Transverse colon (tissue), 4 donors: Measurements from ENCODE around the gene GIMAP1. TPM values are rescaled to one million over a fixed set of nuclear protein-coding genes. Genes with fewer than 3 reads are reported as not detected.

Source experiments
- DNase-seq: peaks from one replicate; pipeline ENCODE4 v3.0.0-alpha.2; 2019
- H3K27ac ChIP-seq, 4 donors: fragments of 200-600 bp; sonication (generic); 2 replicates each; pipeline ENCODE4 v1.5.1; 2016 to 2018; ENCODE audit warnings: inconsistent platforms in 4 of 4
- H3K27me3 ChIP-seq: fragments of 200-600 bp; sonication (generic); 2 replicates; pipeline ENCODE4 v1.5.1; 2017; ENCODE audit warnings: inconsistent platforms
- H3K36me3 ChIP-seq, 4 donors: fragments of 200-600 bp; sonication (generic); 2 replicates each; pipeline ENCODE4 v1.5.1; 2017 to 2019; ENCODE audit warnings: inconsistent platforms in 4 of 4
- H3K4me1 ChIP-seq, 4 donors: fragments of 200-600 bp; sonication (generic); 2 replicates each; pipeline ENCODE4 v1.5.1; 2017 to 2020; ENCODE audit warnings: inconsistent platforms in 4 of 4
- H3K4me3 ChIP-seq, 4 donors: fragments of 200-600 bp; sonication (generic); 1 replicate in 1 of 4; 2 replicates in 3 of 4; pipeline versions ENCODE4 v1.5.1 to v1.6.1; 2017 to 2019; ENCODE audit warnings: inconsistent platforms in 4 of 4
- H3K9me3 ChIP-seq, 2 donors: fragments of 200-600 bp; sonication (generic); 2 replicates each; pipeline ENCODE4 v1.5.1; 2017 to 2019; ENCODE audit warnings: inconsistent platforms in 2 of 2
- EP300 ChIP-seq: sonication (generic); formaldehyde crosslinking; IDR thresholded peaks from one replicate; pipeline ENCODE4 v1.6.1; 2017; ENCODE audit warnings: antibody characterized with exemption, low read depth
- POLR2A ChIP-seq: fragments of 450-650 bp; IDR thresholded peaks from one replicate; pipeline ENCODE4 v1.6.1; 2016; ENCODE audit warnings: antibody characterized with exemption, mild to moderate bottlenecking, moderate library complexity
- POLR2AphosphoS5 ChIP-seq, 3 donors: sonication (generic); formaldehyde crosslinking; IDR thresholded peaks; one replicate each; pipeline ENCODE4 v1.6.1; 2016; ENCODE audit warnings: antibody characterized with exemption in 3 of 3
- WGBS, 2 donors: methylation state at CpG; one replicate each; pipeline ENCODE4 v1.1.5; 2018; ENCODE audit warnings: low coverage in 1 of 2; 5-methylcytosine and 5-hydroxymethylcytosine counted together
- in situ Hi-C, 4 donors: fragments of 200-750 bp; cut with MboI; loops; one replicate each; pipeline versions ENCODE4 v1.15.0 to v1.15.1; 2017; ENCODE audit warnings: low sequenced_read_pairs in 3 of 4, low pct_ligation_motif_present in 1 of 4, low pct_unique_long_range_greater_than_20kb in 1 of 4
- intact Hi-C: fragments of 100-400 bp; cut with DNase I; formaldehyde crosslinking; loops from one replicate; pipeline ENCODE4 v1.15.1; 2023; ENCODE audit warnings: low total_unique reads
- total RNA-seq, 4 donors: library from RNA; depleted of rRNA; stranded (reverse); fragments of >200 nt; gene quantifications; one replicate each; pipeline ENCODE4 v1.1.0, GENCODE V29; 2016
- TF ChIP-seq, protein P1 (sequence below), 5 experiments: fragments of 200-600 bp in 3 of 5; fragments of 450-650 bp in 2 of 5; sonication (generic) in 3 of 5; IDR thresholded peaks; 1 replicate in 2 of 5; 2 replicates in 3 of 5; pipeline ENCODE4 v1.5.1; 2016 to 2017; ENCODE audit warnings: antibody characterized with exemption in 5 of 5, inconsistent platforms in 3 of 5, mild to moderate bottlenecking in 2 of 5, moderate library complexity in 1 of 5

The GIMAP1 gene
- total RNA-seq, 4 donors from 2014 or later: 0.40 to 3.0 (median 1.8) TPM

DNA sequence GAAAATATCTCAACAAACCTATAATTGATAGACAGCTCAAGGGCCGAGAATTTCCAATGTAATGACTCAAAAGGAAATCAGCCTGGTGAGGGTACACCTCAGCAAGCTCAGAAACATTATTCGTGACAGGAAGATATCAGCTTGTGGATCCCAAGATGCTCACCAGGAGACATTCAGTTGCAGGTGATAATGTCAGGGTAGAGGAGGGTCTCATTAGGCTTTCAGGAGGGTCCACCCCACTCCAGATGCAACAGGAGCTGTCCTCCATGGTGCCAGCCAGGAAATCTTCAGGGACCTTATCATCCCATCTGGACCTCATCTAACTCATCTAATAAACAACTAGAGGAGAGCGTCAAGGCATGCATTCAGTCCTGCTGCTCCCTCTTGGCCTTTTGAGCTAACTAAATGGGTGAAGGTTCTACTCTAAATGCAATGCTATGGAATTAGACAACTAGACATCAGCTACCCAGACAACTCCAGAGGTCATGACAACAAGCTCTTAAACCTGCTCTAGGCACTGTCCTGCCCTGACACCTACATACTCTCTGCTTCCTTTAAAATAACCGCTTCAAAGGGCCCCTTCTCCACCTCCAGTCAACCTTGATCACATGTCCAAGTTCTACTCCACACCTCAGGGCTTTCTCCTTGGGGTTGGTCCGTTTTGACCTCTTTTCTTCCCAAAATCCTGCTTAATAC, 16.5 kb downstream of the GIMAP1 start:
- no peak overlapping the region for H3K27ac ChIP-seq

DNA sequence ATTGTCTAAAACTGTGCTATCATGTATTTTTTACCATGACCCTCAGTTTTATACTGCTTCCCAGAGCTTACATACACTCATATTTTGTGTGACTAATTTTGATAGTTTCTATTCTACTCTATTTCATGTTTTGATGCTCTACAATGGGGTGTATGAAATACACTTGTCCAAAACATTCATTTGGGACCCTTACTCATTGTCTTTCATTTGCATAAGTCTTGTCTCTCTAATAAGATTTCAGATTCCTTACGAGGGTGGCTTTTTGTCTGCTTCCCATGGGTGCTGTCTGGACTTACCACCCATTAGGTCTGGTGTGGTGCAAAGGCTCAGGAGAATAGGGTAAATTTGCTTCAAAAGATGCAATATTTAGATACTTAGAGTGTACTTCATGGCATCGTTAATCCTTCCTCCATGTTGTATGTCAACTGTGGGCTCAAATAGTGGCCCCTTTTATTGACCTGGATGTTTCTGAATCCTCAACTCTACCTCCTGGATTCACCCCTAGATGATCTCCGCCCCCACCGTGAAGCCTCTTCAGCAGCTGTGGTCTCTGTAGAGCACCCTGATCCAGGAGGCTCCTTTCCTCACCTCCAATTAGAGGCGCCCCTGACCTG, 17.2 kb downstream of the GIMAP1 start:
- H3K27ac ChIP-seq: no peak overlapping the region
- peaks cover 0 to 4% (median 0%) of the 10 kb centered on the region in 4 donors for H3K4me1 ChIP-seq
- in situ Hi-C loops (loop anchor here in 1 of 4 donors (25.0 kb wide), 1 partner anchor 271 kb away; the partner anchor contains the start of gene GIMAP8), intact Hi-C loops (no loop called here)
- TF ChIP-seq POLR2A (no peak), POLR2AphosphoS5 (IDR thresholded peaks at IDR 0.05) (no peak), EP300 (no peak)
- TF ChIP-seq, protein P1, sequence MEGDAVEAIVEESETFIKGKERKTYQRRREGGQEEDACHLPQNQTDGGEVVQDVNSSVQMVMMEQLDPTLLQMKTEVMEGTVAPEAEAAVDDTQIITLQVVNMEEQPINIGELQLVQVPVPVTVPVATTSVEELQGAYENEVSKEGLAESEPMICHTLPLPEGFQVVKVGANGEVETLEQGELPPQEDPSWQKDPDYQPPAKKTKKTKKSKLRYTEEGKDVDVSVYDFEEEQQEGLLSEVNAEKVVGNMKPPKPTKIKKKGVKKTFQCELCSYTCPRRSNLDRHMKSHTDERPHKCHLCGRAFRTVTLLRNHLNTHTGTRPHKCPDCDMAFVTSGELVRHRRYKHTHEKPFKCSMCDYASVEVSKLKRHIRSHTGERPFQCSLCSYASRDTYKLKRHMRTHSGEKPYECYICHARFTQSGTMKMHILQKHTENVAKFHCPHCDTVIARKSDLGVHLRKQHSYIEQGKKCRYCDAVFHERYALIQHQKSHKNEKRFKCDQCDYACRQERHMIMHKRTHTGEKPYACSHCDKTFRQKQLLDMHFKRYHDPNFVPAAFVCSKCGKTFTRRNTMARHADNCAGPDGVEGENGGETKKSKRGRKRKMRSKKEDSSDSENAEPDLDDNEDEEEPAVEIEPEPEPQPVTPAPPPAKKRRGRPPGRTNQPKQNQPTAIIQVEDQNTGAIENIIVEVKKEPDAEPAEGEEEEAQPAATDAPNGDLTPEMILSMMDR (IDR thresholded peaks at IDR 0.05): no peak
- H3K9me3 ChIP-seq: peaks cover 0 to 4% of the 10 kb centered on the region in 2 donors
- no peaks in the 10 kb centered on the region for H3K27me3 ChIP-seq
- no peaks in the 10 kb centered on the region for H3K36me3 ChIP-seq
- 92 to 93% methylated on average over 5 of the region's 5 CpGs for WGBS, 2 donors
- no peak overlapping the region for H3K4me3 ChIP-seq
- no peak for DNase-seq

More for the DNA sequence above, 16.5 kb downstream of the GIMAP1 start:
- Histone ChIP-seq H3K36me3 (no peaks in the 10 kb centered on the region), H3K4me3 (no peak overlapping the region), H3K9me3 (peaks cover under 1 to 9% of the 10 kb centered on the region in 2 donors), H3K4me1 (peaks cover 0 to 3% (median 0%) of the 10 kb centered on the region in 4 donors), H3K27me3 (no peaks in the 10 kb centered on the region)
- DNase-seq: no peak
- 70 to 86% methylated on average over 2 to 5 of the region's 5 CpGs for WGBS, 2 donors
- TF ChIP-seq POLR2AphosphoS5 (IDR thresholded peaks at IDR 0.05): no peak
- TF ChIP-seq, protein P1 (IDR thresholded peaks at IDR 0.05): no peak
- in situ Hi-C loops: loop anchor here in 1 of 4 donors (25.0 kb wide), 1 partner anchor 271 kb away; the partner anchor contains the start of gene GIMAP8
- intact Hi-C loops: no loop called here

DNA sequence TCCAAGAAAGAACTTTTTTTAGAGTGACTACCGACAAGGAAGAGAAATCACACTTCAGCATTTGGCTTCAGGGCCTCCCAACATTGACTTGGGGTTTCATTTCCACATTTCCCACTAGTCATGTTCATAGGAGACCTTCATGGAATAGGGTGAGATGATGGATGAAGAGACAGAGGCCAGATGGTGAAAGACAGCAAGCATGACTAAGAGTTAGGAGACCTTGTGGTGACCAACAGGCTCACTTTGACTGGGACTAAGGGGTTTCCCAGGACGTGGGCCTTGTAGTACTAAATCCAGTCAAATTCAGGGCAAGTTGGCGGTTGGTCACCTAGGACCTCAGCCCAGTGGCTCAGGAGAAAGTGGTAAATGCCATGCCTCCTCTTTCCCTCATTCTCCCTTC, 17.8 kb downstream of the GIMAP1 start:
- H3K27me3 ChIP-seq: no peaks in the 10 kb centered on the region
- in situ Hi-C loops: loop anchor here in 1 of 4 donors (25.0 kb wide), 1 partner anchor 272 kb away; the partner anchor contains the start of gene GIMAP8
- H3K27ac ChIP-seq: no peak overlapping the region
- no peak for TF ChIP-seq POLR2AphosphoS5 (IDR thresholded peaks at IDR 0.05)
- no peak for TF ChIP-seq EP300
- H3K9me3 ChIP-seq: no peaks in the 10 kb centered on the region
- H3K4me3 ChIP-seq: no peak overlapping the region
- peaks cover 0 to 11% (median 0%) of the 10 kb centered on the region in 4 donors for H3K4me1 ChIP-seq
- intact Hi-C loops: no loop called here
- no peak for DNase-seq
- WGBS, 2 donors: 81 to 88% methylated on average over 1 to 3 of the region's 3 CpGs
- no peaks in the 10 kb centered on the region for H3K36me3 ChIP-seq

DNA sequence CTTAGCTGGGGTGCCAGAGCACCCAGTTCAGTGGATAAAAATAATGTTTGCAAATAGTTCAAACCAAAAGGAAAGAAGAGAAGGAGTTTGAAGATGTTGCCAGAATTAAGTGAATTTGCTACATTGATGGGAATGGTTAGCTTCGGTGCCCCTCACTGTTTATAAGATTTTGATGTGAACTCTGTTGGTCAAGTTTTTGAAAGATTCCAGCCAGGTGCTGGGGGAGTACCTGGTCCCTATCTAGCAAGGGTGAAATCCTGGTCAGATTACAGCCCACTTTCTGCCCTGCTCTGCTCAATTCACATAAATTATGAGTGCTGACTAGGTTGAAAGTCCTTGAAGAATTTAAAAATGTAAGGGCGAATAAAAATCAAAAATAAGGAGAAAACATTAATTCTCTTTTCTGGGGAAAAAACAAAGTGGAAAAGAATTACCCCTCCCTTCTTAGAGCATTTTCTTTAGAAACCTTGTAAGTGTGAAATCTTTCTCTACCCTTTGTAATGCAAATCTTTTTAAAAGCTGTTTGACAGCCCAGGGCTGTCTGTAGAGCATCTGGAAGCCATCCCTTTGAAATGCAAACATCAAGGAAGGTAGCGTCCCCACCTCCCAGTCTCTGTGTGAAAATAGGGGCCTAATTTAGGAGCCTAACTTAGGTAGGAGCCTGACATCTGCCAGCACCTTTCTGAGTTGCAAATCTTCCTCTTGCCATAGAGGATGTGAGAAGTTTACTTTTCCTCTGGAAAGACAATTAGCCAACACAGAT, 19.4 kb downstream of the GIMAP1 start:
- in situ Hi-C loops (loop anchor here in 1 of 4 donors (25.0 kb wide), 1 partner anchor 273 kb away; the partner anchor contains the start of gene GIMAP8), intact Hi-C loops (no loop called here)
- H3K4me1 ChIP-seq: peaks cover 0 to 13% (median 0%) of the 10 kb centered on the region in 4 donors
- no peaks in the 10 kb centered on the region for H3K27me3 ChIP-seq
- H3K36me3 ChIP-seq: no peaks in the 10 kb centered on the region
- peak overlapping the region in 2 of 4 donors; percentile 67 to 76 for H3K27ac ChIP-seq
- TF ChIP-seq, protein P1 (IDR thresholded peaks at IDR 0.05): no peak
- TF ChIP-seq POLR2A (no peak), EP300 (no peak), POLR2AphosphoS5 (IDR thresholded peaks at IDR 0.05) (no peak)
- no peak for DNase-seq
- no peak overlapping the region for H3K4me3 ChIP-seq
- no peaks in the 10 kb centered on the region for H3K9me3 ChIP-seq
- WGBS, 2 donors: 76 to 100% methylated on average over 2 to 3 of the region's 3 CpGs
